Vagina (tissue), 2 donors: Measurements from ENCODE around the gene TSC22D4. TPM values are rescaled to one million over a fixed set of nuclear protein-coding genes. Genes with fewer than 3 reads are reported as not detected.
"Not testable (repeated sequence)": the region's sequence is repeated elsewhere in the genome, so short reads cannot be mapped to it uniquely, and the experiment has no call there.

Experiments used
- DNase-seq, 2 donors: peaks; one replicate each; pipeline ENCODE4 v3.0.0-alpha.2; 2017; ENCODE audit errors: extremely low spot score in 2 of 2
- H3K27ac ChIP-seq: fragments of 200-600 bp; sonication (generic); one replicate; pipeline ENCODE4 v1.5.1; 2019
- H3K27me3 ChIP-seq: fragments of 200-600 bp; sonication (generic); one replicate; pipeline ENCODE4 v1.5.1; 2019
- H3K36me3 ChIP-seq, 2 donors: fragments of 200-600 bp; sonication (generic); one replicate each; pipeline ENCODE4 v1.5.1; 2017 to 2019
- H3K4me1 ChIP-seq: fragments of 200-600 bp; sonication (generic); one replicate; pipeline ENCODE4 v1.5.1; 2019
- H3K4me3 ChIP-seq, 2 donors: fragments of 200-600 bp; sonication (generic); 1 replicate in 1 of 2; 2 replicates in 1 of 2; pipeline ENCODE4 v1.5.1; 2016 to 2019
- H3K9me3 ChIP-seq: fragments of 200-600 bp; sonication (generic); one replicate; pipeline ENCODE4 v1.5.1; 2019
- POLR2A ChIP-seq, 2 donors: fragments of 450-650 bp; IDR thresholded peaks; one replicate each; pipeline ENCODE4 v1.6.1; 2017; ENCODE audit warnings: antibody characterized with exemption in 2 of 2, mild to moderate bottlenecking in 2 of 2, moderate library complexity in 2 of 2
- POLR2AphosphoS5 ChIP-seq, 2 donors: sonication (generic); formaldehyde crosslinking; IDR thresholded peaks; one replicate each; pipeline ENCODE4 v1.9.0; 2017; ENCODE audit warnings: antibody characterized with exemption in 2 of 2, mild to moderate bottlenecking in 2 of 2, low read depth in 1 of 2; ENCODE audit not compliant: insufficient read depth in 1 of 2
- intact Hi-C: fragments of 100-400 bp; cut with DNase I; formaldehyde crosslinking; loops from one replicate; pipeline ENCODE4 v1.15.1; 2023
- total RNA-seq: library from RNA; depleted of rRNA; stranded (reverse); fragments of >200 nt; gene quantifications from one replicate; pipeline ENCODE4 v1.2.3, GENCODE V29; 2016
- TF ChIP-seq, protein P1 (sequence below), 3 experiments: fragments of 450-650 bp in 2 of 3; fragments of 200-600 bp in 1 of 3; sonication (generic) in 1 of 3; IDR thresholded peaks; one replicate each; pipeline ENCODE4 v1.5.1; 2017 to 2019; ENCODE audit warnings: antibody characterized with exemption in 3 of 3, mild to moderate bottlenecking in 2 of 3, moderate library complexity in 2 of 3

Gene TSC22D4
- total RNA-seq, 1 donor from 2014 or later: 34.6 TPM

DNA sequence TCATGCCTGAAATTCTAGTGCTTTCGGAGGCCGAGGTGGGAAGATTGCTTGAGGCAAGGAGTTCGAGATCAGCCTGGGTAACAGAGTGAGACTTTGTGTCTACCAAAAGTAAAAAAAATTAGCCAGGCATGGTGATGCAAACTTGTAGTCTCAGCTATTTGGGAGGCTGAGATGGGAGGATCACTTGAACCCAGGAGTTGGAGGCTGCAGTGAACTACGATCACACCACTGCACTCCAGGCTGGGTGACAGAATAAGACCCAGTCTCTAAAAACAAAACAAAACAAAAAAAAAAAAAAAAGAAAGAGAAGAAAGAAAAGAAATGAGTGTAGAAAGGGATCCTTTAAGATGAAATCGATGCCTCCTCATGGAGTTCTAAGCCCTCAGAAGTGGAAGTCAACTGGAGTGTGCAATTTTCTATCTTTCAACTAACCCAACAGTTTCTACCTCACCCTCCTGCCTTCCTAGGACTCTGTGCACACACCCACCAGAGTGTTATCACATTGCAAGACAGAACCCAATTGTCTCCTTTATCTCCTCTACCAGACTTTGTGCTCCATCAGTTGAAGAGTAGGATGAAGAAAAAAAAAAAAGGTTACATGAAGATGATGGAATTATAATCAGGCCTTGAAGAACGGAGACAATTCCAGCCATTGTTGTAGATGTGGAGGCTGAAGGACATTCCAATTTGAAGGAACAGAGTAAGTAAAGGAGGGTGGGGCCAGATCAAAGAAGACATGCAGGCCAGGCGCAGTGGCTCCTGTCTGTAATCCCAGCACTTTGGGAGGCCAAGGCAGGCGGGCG, 31.6 kb upstream of the TSC22D4 start:
- Histone ChIP-seq H3K9me3 (no peaks in the 10 kb centered on the region), H3K27ac (no peak overlapping the region)
- intact Hi-C loops: no loop called here

DNA sequence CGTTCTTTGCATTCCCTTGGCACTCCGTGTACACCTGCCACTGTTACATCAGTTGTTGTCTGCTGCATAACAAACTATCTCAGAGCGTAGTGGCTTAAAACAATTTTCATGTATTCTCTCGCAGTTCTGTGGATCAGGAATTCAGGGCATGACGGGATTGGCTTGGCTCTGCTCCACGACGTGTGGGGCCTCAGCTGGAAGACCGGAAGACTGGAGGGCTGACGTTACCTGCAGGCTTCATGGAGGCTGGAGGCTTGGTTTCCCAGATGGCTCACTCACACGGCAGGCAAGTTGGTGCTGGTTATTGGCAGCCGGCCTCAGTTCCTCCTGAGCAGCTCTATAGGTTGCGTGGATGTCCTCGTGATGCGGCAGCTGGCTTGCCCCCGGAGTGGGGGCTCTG, 30.2 kb upstream of the TSC22D4 start:
- TF ChIP-seq POLR2AphosphoS5 (IDR thresholded peaks at IDR 0.05; ENCODE audit: insufficient read depth in 1 of 2, low read depth in 1 of 2) (peak in 1 of 2 donors; percentile 14), POLR2A (IDR thresholded peaks at IDR 0.05) (no peak)
- no peaks in the 10 kb centered on the region for H3K36me3 ChIP-seq

More for the DNA sequence above, 31.6 kb upstream of the TSC22D4 start:
- Histone ChIP-seq H3K4me3 (no peak overlapping the region), H3K36me3 (no peaks in the 10 kb centered on the region), H3K4me1 (peaks cover 3% of the 10 kb centered on the region), H3K27me3 (no peaks in the 10 kb centered on the region)
- DNase-seq: no peak
- TF ChIP-seq POLR2AphosphoS5 (IDR thresholded peaks at IDR 0.05; ENCODE audit: insufficient read depth in 1 of 2, low read depth in 1 of 2) (no peak), POLR2A (IDR thresholded peaks at IDR 0.05) (no peak)
- TF ChIP-seq, protein P1, sequence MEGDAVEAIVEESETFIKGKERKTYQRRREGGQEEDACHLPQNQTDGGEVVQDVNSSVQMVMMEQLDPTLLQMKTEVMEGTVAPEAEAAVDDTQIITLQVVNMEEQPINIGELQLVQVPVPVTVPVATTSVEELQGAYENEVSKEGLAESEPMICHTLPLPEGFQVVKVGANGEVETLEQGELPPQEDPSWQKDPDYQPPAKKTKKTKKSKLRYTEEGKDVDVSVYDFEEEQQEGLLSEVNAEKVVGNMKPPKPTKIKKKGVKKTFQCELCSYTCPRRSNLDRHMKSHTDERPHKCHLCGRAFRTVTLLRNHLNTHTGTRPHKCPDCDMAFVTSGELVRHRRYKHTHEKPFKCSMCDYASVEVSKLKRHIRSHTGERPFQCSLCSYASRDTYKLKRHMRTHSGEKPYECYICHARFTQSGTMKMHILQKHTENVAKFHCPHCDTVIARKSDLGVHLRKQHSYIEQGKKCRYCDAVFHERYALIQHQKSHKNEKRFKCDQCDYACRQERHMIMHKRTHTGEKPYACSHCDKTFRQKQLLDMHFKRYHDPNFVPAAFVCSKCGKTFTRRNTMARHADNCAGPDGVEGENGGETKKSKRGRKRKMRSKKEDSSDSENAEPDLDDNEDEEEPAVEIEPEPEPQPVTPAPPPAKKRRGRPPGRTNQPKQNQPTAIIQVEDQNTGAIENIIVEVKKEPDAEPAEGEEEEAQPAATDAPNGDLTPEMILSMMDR (IDR thresholded peaks at IDR 0.05): no peak

DNA sequence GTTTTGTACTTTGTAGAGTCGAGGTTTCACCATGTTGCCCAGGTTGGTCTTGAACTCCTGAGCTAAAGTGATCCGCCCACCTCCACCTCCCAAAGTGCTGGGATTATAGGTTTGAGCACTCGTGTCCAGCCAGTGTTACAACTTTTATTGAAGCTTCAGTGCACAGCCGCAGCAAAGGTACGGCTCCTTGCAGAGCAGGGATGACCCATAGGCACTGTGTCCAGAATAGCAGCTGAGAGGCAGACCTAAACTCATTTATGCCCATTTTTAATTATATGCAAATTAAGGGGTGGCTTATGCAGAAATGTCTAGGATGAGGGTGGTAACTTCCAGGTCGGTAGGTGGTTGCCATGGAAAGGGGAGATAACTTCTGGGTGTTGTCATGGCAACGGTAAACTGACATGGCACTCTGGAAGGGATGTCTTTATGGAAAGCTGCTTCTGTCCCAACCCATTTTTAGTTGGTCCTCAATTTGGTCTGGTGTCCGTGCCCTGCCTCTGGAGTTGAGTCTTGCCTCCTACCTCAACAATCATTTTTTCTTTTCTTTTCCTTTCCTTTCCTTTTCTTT, 27.4 kb upstream of the TSC22D4 start:
- no peak overlapping the region for H3K27ac ChIP-seq
- no peak for DNase-seq
- no peak for TF ChIP-seq POLR2A (IDR thresholded peaks at IDR 0.05)
- TF ChIP-seq, protein P1 (IDR thresholded peaks at IDR 0.05): no peak
- TF ChIP-seq POLR2AphosphoS5 (IDR thresholded peaks at IDR 0.05; ENCODE audit: insufficient read depth in 1 of 2, low read depth in 1 of 2): no peak
- intact Hi-C loops: no loop called here
- H3K27me3 ChIP-seq: no peaks in the 10 kb centered on the region
- H3K9me3 ChIP-seq: no peaks in the 10 kb centered on the region
- no peak overlapping the region for H3K4me3 ChIP-seq
- H3K36me3 ChIP-seq: no peaks in the 10 kb centered on the region
- no peaks in the 10 kb centered on the region for H3K4me1 ChIP-seq

More for the DNA sequence above, 30.2 kb upstream of the TSC22D4 start:
- Histone ChIP-seq H3K4me1 (no peaks in the 10 kb centered on the region), H3K27ac (no peak overlapping the region), H3K9me3 (no peaks in the 10 kb centered on the region), H3K27me3 (no peaks in the 10 kb centered on the region), H3K4me3 (no peak overlapping the region)
- intact Hi-C loops: no loop called here
- DNase-seq: no peak

DNA sequence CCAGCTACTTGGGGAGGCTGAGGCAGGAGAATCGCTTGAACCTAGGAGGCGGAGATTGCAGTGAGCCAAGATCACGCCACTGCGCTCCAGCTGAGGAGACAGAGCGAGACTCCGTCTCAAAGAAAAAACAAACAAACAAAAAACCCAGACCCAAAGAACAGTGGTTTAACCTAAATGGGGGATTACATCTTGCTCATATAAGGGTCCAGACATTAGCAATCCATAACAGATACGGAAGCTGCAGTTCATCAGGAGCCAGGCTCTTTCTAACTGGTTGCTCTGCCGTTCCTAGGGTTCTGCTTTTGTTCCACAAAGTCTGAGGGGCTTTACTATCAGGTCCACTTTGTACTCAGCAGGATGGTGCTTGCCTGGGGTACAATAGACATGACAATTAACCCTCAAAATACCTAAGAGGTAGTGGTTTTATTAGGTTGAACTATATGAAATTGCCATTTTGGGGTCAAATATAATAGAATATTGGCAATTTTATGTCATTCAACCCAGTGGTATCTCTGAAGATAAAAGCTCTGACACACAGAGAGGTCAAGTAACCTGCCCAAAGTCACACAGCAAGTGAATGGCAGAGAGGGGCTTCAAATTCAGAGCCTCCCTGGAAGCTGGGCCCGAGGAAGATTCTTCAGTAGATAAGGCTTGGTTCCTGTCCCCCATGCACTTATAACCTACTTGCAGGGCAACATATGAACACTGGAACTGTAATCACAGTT, 26.0 kb upstream of the TSC22D4 start:
- no peaks in the 10 kb centered on the region for H3K36me3 ChIP-seq
- DNase-seq: no peak

DNA sequence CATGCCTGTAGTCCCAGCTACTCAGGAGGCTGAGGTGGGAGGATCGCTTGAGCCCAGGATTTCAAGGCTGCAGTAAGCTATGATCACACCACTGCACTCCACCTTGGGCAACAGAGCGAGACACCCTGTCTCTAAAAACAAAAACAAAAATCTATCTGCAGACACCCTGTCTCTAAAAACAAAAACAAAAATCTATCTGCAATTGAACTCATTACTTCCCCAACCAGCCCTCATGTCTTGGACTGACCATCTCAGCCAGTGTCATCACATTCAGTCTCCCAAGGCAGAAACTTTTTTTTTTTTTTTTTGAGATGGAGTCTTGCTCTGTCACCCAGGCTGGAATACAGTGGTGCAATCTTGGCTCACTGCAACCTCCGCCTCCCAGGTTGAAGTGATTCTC, 25.0 kb upstream of the TSC22D4 start:
- intact Hi-C loops, DNase-seq: not testable (repeated sequence)

More for the DNA sequence above, 26.0 kb upstream of the TSC22D4 start:
- H3K9me3 ChIP-seq: no peaks in the 10 kb centered on the region
- H3K27ac ChIP-seq: no peak overlapping the region
- intact Hi-C loops: no loop called here
- H3K4me1 ChIP-seq: no peaks in the 10 kb centered on the region
- no peak overlapping the region for H3K4me3 ChIP-seq
- no peaks in the 10 kb centered on the region for H3K27me3 ChIP-seq
- TF ChIP-seq, protein P1 (IDR thresholded peaks at IDR 0.05): no peak
- TF ChIP-seq POLR2AphosphoS5 (IDR thresholded peaks at IDR 0.05; ENCODE audit: insufficient read depth in 1 of 2, low read depth in 1 of 2): no peak
- no peak for TF ChIP-seq POLR2A (IDR thresholded peaks at IDR 0.05)

DNA sequence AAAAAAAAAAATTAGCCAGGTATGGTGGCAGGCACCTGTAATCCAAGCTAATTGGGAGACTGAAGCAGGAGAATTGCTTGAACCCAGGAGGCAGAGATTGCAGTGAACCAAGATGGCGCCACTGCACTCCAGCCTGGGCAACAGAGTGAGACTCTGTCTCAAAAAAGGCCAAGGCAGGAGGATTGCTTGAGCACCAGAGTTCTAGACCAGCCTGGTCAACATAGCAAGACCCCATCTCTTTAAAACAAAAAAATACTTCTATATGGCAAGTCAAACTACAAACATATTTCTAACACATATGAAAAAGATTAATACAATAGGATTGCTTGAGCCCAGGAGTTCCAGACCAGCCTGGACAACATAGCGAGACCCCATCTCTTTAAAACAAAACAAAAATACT, 21.7 kb upstream of the TSC22D4 start:
- H3K4me1 ChIP-seq, H3K27me3 ChIP-seq, H3K9me3 ChIP-seq, H3K4me3 ChIP-seq, H3K27ac ChIP-seq, H3K36me3 ChIP-seq, intact Hi-C loops, DNase-seq: not testable (repeated sequence)

More for the DNA sequence above, 25.0 kb upstream of the TSC22D4 start:
- H3K4me3 ChIP-seq, H3K4me1 ChIP-seq, H3K36me3 ChIP-seq, H3K27ac ChIP-seq, H3K9me3 ChIP-seq, H3K27me3 ChIP-seq: not testable (repeated sequence)
